ENCODE measurements around the gene ETNK2.

Gene ETNK2

GRCh38 chr1:204083491-204083890, 68.4 kb downstream of the ETNK2 start:
- no peak for DNase-seq (ENCODE audit: low read depth in 2 of 2, low spot score in 1 of 2)

DNA sequence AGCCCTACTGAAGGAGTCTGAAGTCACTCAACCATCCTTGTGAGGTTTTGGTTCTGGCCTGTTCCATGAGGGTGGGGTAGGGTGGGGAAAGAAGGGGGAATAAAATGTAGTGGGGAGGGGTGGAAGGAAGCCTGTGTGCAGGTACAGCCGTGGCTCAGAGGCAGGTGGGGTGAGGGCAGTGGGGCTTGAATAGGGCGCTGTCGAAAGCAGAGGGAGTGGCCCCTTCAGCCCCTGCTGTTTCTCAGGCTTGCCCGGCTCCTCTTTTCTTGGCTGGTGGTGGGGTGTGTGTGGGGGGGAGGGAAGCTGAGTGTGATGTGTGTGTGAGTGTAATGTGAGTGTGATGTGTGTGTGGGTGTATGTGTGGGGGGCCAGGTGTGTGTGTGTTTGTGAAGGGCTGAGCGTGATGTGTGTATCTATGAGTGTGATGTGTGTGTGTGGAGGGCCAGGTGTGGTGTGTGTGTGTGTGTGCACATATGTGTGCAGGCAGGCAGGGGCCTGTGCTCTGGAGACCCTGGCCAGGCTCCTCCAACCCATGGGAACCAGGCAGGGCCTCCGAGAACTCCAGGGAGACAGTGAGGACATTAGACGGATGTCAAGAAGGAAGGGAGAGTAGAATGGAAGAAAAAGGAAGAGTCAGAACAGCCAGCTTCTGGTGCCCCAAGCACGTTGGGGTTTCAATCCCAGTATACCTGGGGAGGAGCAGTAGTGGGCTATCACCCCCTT, 69.9 kb downstream of the ETNK2 start:
- DNase-seq (ENCODE audit: low read depth in 2 of 2, low spot score in 1 of 2), result no peak

GRCh38 chr1:204081164-204081790, 70.6 kb downstream of the ETNK2 start:
- no peak for DNase-seq (ENCODE audit: low read depth in 2 of 2, low spot score in 1 of 2)

Measured in stimulated activated CD8-positive, alpha-beta memory T cell treated with anti-CD3 and anti-CD28 coated beads, Interleukin-4, amount 100 ng/mL, for 1 hour (primary cell).